ENCODE data around the gene TSR3. TPM values are rescaled to one million over a fixed set of nuclear protein-coding genes. Genes with fewer than 3 reads are reported as not detected.

The TSR3 gene
- total RNA-seq, 1 donor from 2014 or later: 123 TPM

- no peak for TF ChIP-seq CTCF (conservative IDR thresholded peaks at IDR 0.05; ENCODE audit: low read depth, low read length)
- no peak for DNase-seq (ENCODE audit: low read depth)
- no peak overlapping the region for H3K4me3 ChIP-seq (ENCODE audit: low read depth, low read length)
Measured at GRCh38 chr16:1335996-1336395, 15.7 kb downstream of the TSR3 start.

GRCh38 chr16:1335211-1335971, 16.3 kb downstream of the TSR3 start:
- TF ChIP-seq CTCF (conservative IDR thresholded peaks at IDR 0.05; ENCODE audit: low read depth, low read length): no peak
- no peak overlapping the region for H3K4me3 ChIP-seq (ENCODE audit: low read depth, low read length)
- no peak for DNase-seq (ENCODE audit: low read depth)

- no peak for DNase-seq (ENCODE audit: low read depth)
- no peak overlapping the region for H3K4me3 ChIP-seq (ENCODE audit: low read depth, low read length)
- TF ChIP-seq CTCF (conservative IDR thresholded peaks at IDR 0.05; ENCODE audit: low read depth, low read length): no peak
Measured at GRCh38 chr16:1334739-1335138, 16.9 kb downstream of the TSR3 start.

- no peak for DNase-seq (ENCODE audit: low read depth)
- H3K4me3 ChIP-seq (ENCODE audit: low read depth, low read length): peak overlapping the region; percentile 35
- no peak for TF ChIP-seq CTCF (conservative IDR thresholded peaks at IDR 0.05; ENCODE audit: low read depth, low read length)
Measured at GRCh38 chr16:1333854-1334700, 17.6 kb downstream of the TSR3 start.

GRCh38 chr16:1333149-1333812, 18.4 kb downstream of the TSR3 start, which contains the start of gene BAIAP3:
TSS of gene BAIAP3 (plus strand) at chr16:1333645. CDS start at chr16:1338550, 4,905 bp downstream.
- peak within 1 kb of the TSS; percentile 54 for H3K4me3 ChIP-seq (ENCODE audit: low read depth, low read length)
- DNase-seq (ENCODE audit: low read depth): no peak
- no peak for TF ChIP-seq CTCF (conservative IDR thresholded peaks at IDR 0.05; ENCODE audit: low read depth, low read length)

GRCh38 chr16:1332618-1333148, 19.0 kb downstream of the TSR3 start:
- TF ChIP-seq CTCF (conservative IDR thresholded peaks at IDR 0.05; ENCODE audit: low read depth, low read length): no peak
- DNase-seq (ENCODE audit: low read depth): no peak
- peak overlapping the region; percentile 54 for H3K4me3 ChIP-seq (ENCODE audit: low read depth, low read length)

Measured in epithelial cell of proximal tubule (primary cell).